Measurements from ENCODE around the gene DCHS1.

Gene DCHS1

GRCh38 chr11:6627762-6628241 lies 27.8 kb downstream of the DCHS1 start:
- DNase-seq, result no peak

DNA sequence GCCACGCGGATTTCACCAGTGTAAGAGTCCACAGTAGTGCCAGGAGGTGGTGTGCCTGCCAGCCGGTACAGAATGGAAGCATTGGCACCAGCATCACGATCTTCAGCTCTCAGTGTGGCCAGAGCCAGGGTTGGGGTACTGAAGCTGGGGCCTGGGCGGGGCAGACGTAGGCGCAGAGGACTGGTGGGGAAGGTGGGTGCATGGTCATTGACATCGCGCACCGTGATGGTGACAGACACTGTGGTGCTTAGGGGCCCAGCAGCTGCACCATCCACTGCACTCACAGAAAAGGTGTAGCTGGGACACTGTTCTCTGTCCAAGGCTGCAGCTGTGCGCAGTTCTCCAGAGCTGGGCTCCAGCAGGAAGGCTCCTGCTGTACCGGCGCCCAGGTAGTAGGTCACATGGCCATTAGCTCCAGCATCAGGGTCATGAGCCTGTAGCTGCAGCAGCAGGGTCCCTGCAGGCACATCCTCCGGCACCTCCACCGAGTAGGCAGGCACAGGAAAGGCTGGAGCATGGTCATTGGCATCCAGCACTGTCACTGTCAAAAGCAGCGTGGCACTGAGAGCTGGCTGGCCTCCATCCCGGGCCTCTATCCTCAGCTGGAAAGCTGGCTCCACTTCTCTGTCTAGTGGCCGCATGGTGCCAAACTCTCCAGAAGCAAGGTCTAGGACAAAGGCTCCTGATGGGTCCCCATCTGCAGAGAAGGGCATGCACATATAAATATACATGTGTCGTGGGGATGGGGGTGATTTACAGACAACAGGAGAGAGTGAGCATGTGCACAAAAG lies 28.4 kb downstream of the DCHS1 start:
- no peak for DNase-seq

DNA sequence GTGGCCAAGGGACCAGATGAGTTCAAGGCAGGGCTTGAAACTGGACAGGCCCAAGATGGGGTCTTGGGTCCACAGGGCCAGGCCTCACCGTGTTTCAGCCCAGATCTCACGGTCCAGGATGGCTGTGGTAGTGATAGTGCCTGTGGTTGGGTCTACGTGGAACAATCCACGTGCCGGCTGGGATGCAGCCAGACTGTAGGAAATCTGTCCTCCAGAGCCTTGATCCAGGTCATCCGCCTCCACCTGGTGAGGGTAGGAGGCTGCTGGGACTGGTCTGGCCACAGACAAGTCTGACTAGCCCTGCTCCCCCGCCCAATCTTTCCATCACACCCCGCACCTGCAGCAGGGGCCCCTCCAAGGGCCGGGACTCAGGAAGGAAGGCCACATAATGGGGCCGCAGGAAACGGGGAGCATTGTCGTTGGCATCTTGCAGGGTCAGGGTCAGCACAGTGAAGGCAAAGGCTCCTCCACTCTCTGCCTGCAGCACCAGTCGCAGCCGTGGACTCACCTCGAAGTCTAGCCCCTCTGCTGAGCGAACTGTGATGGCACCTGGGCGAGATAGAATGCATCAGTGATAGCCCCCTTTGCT lies 29.7 kb downstream of the DCHS1 start:
- no peak for DNase-seq

- no peak for DNase-seq
Observed at GRCh38 chr11:6625156-6625831, 30.3 kb downstream of the DCHS1 start.

DNA sequence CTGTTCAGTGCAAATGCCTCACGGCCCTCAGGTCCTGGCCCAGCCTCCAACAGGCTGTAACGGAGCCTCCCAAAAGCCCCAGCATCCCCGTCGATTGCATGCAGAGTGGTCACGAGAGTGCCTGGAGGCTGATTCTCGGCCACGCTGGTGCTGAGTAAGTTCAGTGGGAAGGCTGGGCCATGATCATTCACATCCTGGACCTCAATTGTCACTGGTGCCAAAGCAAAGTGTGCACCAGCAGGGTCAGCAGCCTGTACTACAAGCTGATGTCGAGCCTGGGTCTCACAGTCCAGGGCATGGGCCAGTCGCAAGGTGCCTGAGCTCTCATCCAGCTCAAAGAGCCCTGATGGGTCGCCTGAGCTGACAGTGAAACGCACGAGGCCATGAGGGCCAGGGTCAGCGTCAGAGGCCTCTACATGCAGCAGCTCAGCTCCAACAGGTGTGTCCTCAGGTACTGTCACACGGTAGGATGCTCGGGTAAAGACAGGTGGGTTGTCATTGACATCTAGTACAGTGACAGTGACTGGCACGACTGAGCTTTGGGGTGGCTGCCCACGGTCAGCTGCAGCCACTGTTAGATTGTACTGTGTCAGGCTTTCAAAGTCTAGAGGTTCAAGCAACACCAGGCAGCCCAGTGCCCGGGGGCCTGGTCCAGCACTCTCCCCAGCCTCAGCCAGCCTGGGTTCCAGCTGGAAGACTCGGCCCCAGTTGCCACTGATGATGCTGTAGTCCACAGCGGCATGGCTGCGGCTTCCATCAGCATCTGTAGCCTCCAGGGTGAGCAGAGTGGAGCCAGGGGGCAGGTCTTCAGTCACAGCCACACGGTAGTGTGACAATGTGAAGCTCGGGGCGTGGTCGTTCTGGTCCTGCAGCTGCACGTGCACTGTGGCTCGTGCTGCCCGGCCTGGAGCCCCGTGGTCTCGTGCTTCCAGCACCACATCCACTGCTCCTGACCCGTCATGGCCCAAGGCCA lies 31.9 kb downstream of the DCHS1 start:
- no peak for DNase-seq

- DNase-seq, result no peak
Observed at GRCh38 chr11:6622261-6623171, 33.1 kb downstream of the DCHS1 start.

- no peak for DNase-seq
Observed at GRCh38 chr11:6621711-6622211, 33.8 kb downstream of the DCHS1 start.

- no peak for DNase-seq
Observed at GRCh38 chr11:6620636-6621035, 35.0 kb downstream of the DCHS1 start.

DNA sequence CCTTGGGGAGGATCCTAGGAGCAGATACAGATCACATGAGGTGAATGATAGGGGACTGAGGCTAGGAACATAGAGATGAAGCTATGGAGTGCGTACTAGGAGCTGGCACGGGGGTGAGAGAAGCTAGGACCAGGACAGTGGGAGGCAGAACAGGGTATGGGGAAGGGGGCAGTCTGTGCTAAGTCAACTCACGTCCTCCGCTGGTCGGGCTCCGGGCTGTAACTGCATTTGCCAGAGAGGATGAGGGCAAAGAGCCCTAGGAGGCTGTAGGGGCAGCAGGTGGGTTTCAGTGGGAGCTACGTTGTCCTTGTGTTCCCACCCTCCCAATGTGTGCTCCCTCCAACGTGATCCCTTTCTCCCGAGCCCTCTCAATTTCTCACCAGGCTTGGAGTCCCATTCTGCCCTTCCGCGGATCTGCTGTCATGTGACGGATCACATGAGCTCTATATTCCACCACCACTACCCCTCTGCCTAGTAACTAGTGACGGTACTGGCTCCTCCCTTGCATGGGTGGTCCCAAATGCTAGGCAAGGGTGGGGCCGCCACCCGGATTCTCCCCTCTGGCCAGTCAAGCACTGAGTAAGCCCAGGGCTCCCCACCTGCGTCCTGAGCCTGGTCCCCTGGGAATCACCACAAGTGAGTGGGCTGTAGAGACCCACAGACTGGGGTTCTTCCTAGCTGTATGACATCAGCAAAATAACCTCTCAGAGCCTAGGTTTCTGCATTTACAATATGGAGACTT lies 36.4 kb downstream of the DCHS1 start, which contains the start of gene TPP1:
TSS of gene TPP1 (minus strand) at position 419 of the 742 bp plus-strand sequence. CDS start at position 397, 22 bp downstream.
- peak; percentile 89 for DNase-seq

GRCh38 chr11:6618117-6619003 lies 37.2 kb downstream of the DCHS1 start:
- DNase-seq, result no peak

GRCh38 chr11:6617315-6617781 lies 38.3 kb downstream of the DCHS1 start:
- no peak for DNase-seq

GRCh38 chr11:6616596-6617250 lies 38.9 kb downstream of the DCHS1 start:
- no peak for DNase-seq

GRCh38 chr11:6615882-6616585 lies 39.6 kb downstream of the DCHS1 start:
- DNase-seq, result no peak

GRCh38 chr11:6615046-6615445 lies 40.6 kb downstream of the DCHS1 start:
- no peak for DNase-seq

DNA sequence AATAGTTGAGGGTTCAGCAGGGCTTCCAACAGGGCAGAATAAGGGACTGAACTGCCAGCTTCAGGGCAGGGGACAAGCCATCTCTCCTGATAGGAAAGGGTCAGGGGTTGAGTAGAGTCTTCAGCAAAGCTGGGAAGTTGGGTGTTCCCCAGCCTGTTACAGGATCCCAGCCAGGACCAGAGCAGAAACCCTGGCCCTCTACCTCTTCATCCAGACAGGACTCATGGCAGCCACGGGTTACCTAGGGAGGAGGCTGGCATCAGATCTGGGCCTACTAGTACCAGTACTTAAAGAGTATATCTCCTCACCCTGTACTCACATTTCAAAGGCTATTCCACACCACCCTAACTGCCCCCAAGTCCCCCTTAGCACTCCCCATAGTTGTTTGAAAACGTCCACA lies 41.2 kb downstream of the DCHS1 start:
- DNase-seq, result no peak

DNA sequence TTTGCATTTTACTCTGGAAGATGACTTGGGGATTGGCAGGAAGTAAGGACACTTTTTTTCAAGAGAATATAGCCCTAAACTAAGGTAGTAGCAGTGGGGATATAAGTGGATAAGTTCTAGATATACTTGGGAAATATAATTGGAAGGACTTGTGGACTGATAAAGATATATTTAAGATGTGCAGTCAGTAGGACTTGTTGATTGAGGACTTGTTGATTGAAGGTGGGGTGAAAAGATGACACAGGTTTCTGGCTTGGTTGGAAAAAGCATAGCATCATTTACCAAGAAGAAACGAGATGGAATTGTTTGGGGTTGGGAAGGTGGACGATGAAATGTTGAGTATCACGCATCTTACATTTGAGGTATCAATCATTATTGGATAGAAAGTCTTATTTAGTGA lies 42.1 kb downstream of the DCHS1 start:
- DNase-seq, result no peak

GRCh38 chr11:6612213-6613041 lies 43.2 kb downstream of the DCHS1 start, which contains the start of gene TAF10:
TSS of gene TAF10 (minus strand) at chr11:6612216. CDS start at chr11:6612189, 27 bp downstream.
- peak; percentile 92 for DNase-seq

Measured in NCI-H748 treated with DMSO at 0.1 percent for 48 hours (cell line).